Measurements from ENCODE around the gene CHRNA10. TPM values are rescaled to one million over a fixed set of nuclear protein-coding genes. Genes with fewer than 3 reads are reported as not detected.
A peak's percentile ranks its signal among the peaks of the same experiment; 100 is the strongest.

Gene CHRNA10
- total RNA-seq, 2 experiments from 2014 or later: 3.0 to 3.1 TPM

- peaks cover 75% of the 10 kb centered on the region for H3K36me3 Mint-ChIP-seq (ENCODE audit: low read depth)
- ChIA-PET POLR2A (interaction anchor here (0.9 kb wide), 1 partner anchor 12 kb away, joined by 3 read pairs; no protein-coding TSS in a partner anchor), CTCF (interaction anchor here (1.0 kb wide), 1 partner anchor 167 kb away, joined by 5 read pairs; no protein-coding TSS in a partner anchor)
- H3K27me3 Mint-ChIP-seq: no peaks in the 10 kb centered on the region
- H3K27ac Mint-ChIP-seq: no peak overlapping the region
- H3K4me1 Mint-ChIP-seq: peaks cover 13% of the 10 kb centered on the region
- H3K9me3 Mint-ChIP-seq: no peaks in the 10 kb centered on the region
- DNase-seq: no peak
- H3K4me3 Mint-ChIP-seq: no peak overlapping the region
Observed at GRCh38 chr11:3683039-3683438, 11.9 kb upstream of the CHRNA10 start.

DNA sequence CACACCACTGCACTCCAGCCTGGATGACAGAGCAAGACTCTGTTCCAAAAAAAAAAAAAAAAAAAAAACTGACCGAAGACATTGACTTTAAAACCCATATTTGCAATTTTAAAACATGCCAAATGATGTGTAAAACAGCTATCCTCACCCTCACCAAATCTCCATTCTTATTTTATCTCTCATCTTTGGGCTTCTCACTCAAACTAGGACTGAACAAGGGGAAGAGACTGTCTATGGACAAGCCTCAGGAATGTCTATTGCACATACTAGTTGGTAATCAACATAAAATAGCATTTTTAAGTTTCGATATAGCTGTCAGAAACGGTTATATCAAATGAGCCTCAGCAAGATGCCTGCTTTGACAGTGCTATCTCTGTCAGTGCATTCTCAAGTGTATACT is 7.9 kb upstream of the CHRNA10 start:
- no peak for DNase-seq
- Mint-ChIP-seq H3K27me3 (no peaks in the 10 kb centered on the region), H3K36me3 (ENCODE audit: low read depth) (peaks cover 69% of the 10 kb centered on the region), H3K4me3 (no peak overlapping the region), H3K27ac (no peak overlapping the region), H3K9me3 (no peaks in the 10 kb centered on the region), H3K4me1 (peaks cover 13% of the 10 kb centered on the region)
- ChIA-PET CTCF (no interaction called here), POLR2A (no interaction called here)

DNA sequence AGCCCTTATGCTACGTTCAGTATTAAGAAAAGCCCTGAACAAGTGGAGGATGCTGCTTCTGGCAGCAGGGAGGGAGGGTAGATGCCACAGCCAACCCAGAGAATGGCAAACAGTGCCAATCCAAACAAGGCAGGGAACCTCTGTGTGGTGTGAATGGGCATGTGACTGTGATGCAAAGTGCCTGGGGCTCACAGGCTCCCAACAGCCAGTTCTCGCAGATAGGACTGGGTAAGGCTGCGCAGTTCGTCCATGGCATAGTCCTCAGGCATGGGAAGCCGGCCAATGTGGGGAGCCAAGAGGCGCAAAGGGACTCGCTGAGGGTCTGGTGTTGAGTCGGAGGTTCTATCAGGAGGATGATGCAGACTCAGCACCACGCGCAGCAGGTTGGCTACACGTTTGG is 4.8 kb upstream of the CHRNA10 start:
- CTCF ChIA-PET: interaction anchor here (0.6 kb wide), 1 partner anchor 109 kb away, joined by 3 read pairs; no protein-coding TSS in a partner anchor
- POLR2A ChIA-PET: no interaction called here

DNA sequence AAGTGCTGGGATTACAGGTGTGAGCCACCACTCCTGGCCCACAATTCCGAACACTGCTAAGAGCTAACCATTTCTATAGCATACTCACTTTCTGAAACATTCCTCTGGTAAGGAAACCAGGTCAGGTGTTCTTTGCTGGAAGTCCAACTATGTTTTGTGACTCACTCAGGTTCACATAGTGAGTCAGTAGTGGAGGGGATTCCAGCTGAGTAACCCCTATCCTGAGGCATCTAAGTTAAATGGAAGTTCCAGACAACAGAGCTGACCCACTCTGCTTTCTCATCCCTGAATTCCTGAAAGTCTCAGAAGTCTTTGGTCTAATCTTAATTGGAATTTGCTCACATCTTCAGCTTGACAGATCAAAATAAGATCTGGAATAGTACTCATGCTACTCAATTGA is 3.0 kb upstream of the CHRNA10 start:
- POLR2A ChIA-PET: no interaction called here
- CTCF ChIA-PET: interaction anchor here (1.1 kb wide), 1 partner anchor 19 kb away, joined by 3 read pairs; no protein-coding TSS in a partner anchor
- Mint-ChIP-seq H3K27me3 (no peaks in the 10 kb centered on the region), H3K9me3 (no peaks in the 10 kb centered on the region), H3K27ac (no peak overlapping the region), H3K36me3 (ENCODE audit: low read depth) (peaks cover 48% of the 10 kb centered on the region), H3K4me1 (no peaks in the 10 kb centered on the region), H3K4me3 (no peak overlapping the region)
- DNase-seq: no peak

More for the DNA sequence above, 4.8 kb upstream of the CHRNA10 start:
- Mint-ChIP-seq H3K27ac (no peak overlapping the region), H3K4me3 (no peak overlapping the region), H3K27me3 (no peaks in the 10 kb centered on the region), H3K4me1 (no peaks in the 10 kb centered on the region), H3K9me3 (no peaks in the 10 kb centered on the region), H3K36me3 (ENCODE audit: low read depth) (peaks cover 55% of the 10 kb centered on the region)
- no peak for DNase-seq

DNA sequence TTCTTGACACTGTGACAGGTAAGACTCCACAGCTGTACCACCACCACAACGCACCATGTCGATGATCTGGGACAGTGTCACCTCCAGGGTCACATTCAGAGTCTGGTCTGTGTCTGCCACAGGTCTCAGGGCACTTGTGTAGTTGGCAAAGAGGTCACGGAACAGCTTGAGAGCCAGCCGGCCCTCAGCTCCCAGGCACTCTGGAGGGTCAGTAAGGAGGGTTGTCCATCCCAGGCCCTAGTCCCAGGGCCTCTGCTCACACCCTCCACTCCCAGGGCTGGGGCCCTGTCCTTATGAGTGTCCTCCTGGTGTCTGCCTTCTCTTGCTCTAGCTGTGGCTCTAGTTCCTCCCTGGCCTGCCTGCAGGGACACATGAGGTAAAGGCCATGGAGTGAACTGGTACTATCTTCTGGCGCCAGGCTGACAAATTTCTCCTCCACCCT is 1.4 kb downstream of the CHRNA10 start:
- CTCF ChIA-PET: interaction anchor here (0.6 kb wide), 1 partner anchor 23 kb away, joined by 3 read pairs; no protein-coding TSS in a partner anchor
- H3K9me3 Mint-ChIP-seq: no peaks in the 10 kb centered on the region
- H3K4me1 Mint-ChIP-seq: no peaks in the 10 kb centered on the region
- H3K36me3 Mint-ChIP-seq (ENCODE audit: low read depth): peaks cover 25% of the 10 kb centered on the region
- H3K4me3 Mint-ChIP-seq: no peak overlapping the region
- POLR2A ChIA-PET: no interaction called here
- H3K27me3 Mint-ChIP-seq: no peaks in the 10 kb centered on the region
- H3K27ac Mint-ChIP-seq: no peak overlapping the region
- DNase-seq: no peak

- ChIA-PET POLR2A (no interaction called here), CTCF (no interaction called here)
- Mint-ChIP-seq H3K4me3 (no peak overlapping the region), H3K27ac (no peak overlapping the region), H3K9me3 (no peaks in the 10 kb centered on the region), H3K27me3 (no peaks in the 10 kb centered on the region), H3K4me1 (no peaks in the 10 kb centered on the region), H3K36me3 (ENCODE audit: low read depth) (peaks cover 22% of the 10 kb centered on the region)
- DNase-seq: no peak
Observed at GRCh38 chr11:3669128-3669527, 2.1 kb downstream of the CHRNA10 start.

DNA sequence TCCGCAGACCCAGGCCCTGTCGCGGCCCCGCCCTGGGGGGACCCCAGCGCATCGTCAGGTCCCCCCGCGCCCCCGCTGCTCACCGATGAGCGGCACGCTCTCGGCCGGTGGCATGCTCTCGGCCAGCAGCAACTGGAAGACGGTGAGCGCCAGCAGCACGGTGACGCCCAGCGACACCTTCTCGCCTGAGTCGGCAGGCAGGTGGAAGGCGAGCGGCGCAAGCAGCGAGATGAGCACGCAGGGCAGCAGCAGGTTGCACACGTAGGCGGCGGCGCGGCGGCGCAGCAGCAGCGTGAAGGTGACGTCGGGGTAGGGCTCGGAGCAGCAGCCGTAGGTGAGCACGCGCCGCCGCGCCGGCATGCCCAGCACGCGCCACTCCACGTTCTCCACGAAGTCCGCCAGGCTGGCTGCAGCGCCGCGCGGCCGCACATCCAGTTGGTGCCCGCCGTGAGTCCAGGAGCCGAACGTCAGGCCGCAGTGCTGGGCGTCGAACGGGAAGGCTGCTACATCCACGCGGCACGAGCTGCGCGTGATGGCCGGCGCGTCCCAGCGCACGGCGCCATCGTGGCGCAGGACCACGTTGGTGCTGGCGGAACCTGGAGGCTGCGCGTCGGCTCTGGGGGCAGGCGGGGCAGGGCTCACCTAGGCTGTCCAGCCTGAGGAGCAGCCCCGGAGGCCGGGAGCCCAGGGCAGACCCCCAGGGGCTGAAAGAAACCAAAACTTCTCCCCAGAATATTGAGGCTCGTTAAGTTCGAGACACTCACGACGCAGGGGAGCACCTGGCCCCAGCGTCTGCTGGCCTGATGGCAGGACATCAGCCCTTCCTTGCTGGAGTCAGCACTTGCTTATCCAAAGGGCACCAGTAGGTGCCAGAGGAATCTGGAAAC is 3.8 kb downstream of the CHRNA10 start:
- no peaks in the 10 kb centered on the region for H3K27me3 Mint-ChIP-seq
- no peaks in the 10 kb centered on the region for H3K4me1 Mint-ChIP-seq
- peaks cover 17% of the 10 kb centered on the region for H3K36me3 Mint-ChIP-seq (ENCODE audit: low read depth)
- H3K4me3 Mint-ChIP-seq: no peak overlapping the region
- H3K9me3 Mint-ChIP-seq: no peaks in the 10 kb centered on the region
- no peak overlapping the region for H3K27ac Mint-ChIP-seq
- ChIA-PET CTCF (no interaction called here), POLR2A (no interaction called here)
- no peak for DNase-seq

GRCh38 chr11:3666023-3666530 is 5.1 kb downstream of the CHRNA10 start:
- Mint-ChIP-seq H3K27ac (peak overlapping the region; percentile 2), H3K36me3 (ENCODE audit: low read depth) (peaks cover 17% of the 10 kb centered on the region), H3K27me3 (no peaks in the 10 kb centered on the region), H3K4me3 (no peak overlapping the region), H3K4me1 (no peaks in the 10 kb centered on the region), H3K9me3 (no peaks in the 10 kb centered on the region)
- DNase-seq: no peak
- ChIA-PET CTCF (no interaction called here), POLR2A (no interaction called here)

- Mint-ChIP-seq H3K27me3 (no peaks in the 10 kb centered on the region), H3K9me3 (no peaks in the 10 kb centered on the region), H3K36me3 (ENCODE audit: low read depth) (peaks cover 13% of the 10 kb centered on the region), H3K4me3 (no peak overlapping the region), H3K27ac (peak overlapping the region; percentile 2), H3K4me1 (no peaks in the 10 kb centered on the region)
- DNase-seq: no peak
- POLR2A ChIA-PET: no interaction called here
- CTCF ChIA-PET: no interaction called here
Observed at GRCh38 chr11:3665336-3666022, 5.7 kb downstream of the CHRNA10 start.

DNA sequence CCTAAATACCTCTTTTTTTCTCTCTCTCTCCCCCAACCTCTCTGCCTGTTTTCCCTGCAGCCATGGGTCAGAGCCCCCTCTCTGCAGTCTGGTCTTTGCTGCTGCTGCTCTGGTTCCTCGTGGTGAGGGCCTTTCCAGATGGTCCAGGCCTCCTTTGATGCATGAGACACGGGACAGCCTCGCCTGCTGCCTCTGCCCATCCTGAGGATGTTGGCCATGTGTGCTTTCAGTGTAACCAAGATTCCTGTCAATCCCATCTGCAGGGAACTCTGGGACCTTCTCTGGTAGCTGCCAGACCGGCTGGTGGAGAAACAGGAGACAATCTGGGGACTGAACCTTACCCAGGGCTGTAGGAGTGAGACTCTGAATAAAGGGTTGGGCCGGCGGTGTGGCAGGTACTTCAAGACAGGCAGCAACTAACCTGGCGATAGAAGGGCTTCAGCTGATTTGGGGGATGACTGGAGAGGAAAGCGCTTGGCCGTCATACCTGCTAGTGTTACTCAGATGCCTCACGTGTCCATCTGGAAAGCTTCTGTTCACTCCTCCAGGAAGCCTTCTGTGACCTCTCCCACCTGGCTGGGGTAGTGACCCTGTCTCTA is 7.1 kb downstream of the CHRNA10 start:
- CTCF ChIA-PET: interaction anchor here (0.6 kb wide), 3 partner anchors 9 to 143 kb away, joined by 3 read pairs; no protein-coding TSS in a partner anchor
- no peak for DNase-seq
- POLR2A ChIA-PET: no interaction called here
- Mint-ChIP-seq H3K4me1 (no peaks in the 10 kb centered on the region), H3K27ac (peak overlapping the region; percentile 76), H3K36me3 (ENCODE audit: low read depth) (peaks cover 8% of the 10 kb centered on the region), H3K4me3 (no peak overlapping the region), H3K27me3 (no peaks in the 10 kb centered on the region), H3K9me3 (no peaks in the 10 kb centered on the region)

DNA sequence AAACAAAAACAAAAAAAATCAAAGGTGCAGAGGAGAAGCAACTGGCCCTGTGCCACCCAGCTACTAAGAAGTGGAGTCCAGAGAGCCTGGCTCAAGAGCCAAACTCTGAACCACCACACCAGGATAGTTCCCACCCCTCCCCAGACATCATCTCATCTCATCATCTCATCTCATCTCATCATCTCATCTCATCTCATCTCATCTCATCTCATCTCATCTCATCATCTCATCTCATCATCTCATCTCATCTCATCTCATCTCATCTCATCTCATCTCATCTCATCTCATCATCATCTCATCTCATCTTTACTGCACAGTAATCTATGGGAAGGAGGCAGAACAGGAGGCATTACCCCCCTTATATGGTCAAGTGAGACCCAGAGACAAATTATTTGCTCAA is 8.3 kb downstream of the CHRNA10 start:
- Mint-ChIP-seq H3K27ac (no peak overlapping the region), H3K4me1 (no peaks in the 10 kb centered on the region), H3K9me3 (no peaks in the 10 kb centered on the region), H3K36me3 (ENCODE audit: low read depth) (peaks cover 8% of the 10 kb centered on the region), H3K4me3 (no peak overlapping the region), H3K27me3 (no peaks in the 10 kb centered on the region)
- POLR2A ChIA-PET: no interaction called here
- CTCF ChIA-PET: interaction anchor here (0.6 kb wide), 1 partner anchor 466 kb away, joined by 3 read pairs; no protein-coding TSS in a partner anchor
- DNase-seq: no peak

DNA sequence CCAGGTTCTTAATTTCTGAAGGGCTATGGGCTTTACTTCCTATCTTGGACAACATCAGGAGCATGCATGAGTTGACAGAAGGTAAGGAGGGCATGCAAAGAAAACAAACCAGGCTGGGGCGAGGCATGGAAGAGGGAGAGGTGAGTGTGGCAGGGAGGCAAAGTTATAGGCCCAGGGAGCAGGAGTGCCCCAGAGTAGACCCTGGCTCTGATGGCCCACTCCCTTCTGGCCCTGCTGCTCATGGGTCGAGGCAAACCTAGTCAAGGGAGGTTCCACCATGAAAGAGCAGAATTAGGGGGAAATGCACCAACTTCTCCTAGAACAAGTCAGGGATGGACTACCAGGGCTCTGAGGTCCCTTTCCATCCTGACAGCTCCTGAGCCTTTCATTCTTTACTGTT is 10.2 kb downstream of the CHRNA10 start:
- POLR2A ChIA-PET: no interaction called here
- CTCF ChIA-PET: no interaction called here
- H3K36me3 Mint-ChIP-seq (ENCODE audit: low read depth): peaks cover 8% of the 10 kb centered on the region
- DNase-seq: no peak
- no peak overlapping the region for H3K4me3 Mint-ChIP-seq
- no peaks in the 10 kb centered on the region for H3K9me3 Mint-ChIP-seq
- H3K27me3 Mint-ChIP-seq: peaks cover 2% of the 10 kb centered on the region
- H3K4me1 Mint-ChIP-seq: no peaks in the 10 kb centered on the region
- no peak overlapping the region for H3K27ac Mint-ChIP-seq
